GM18511 (cell line): ENCODE results near the gene KCNG4.

Source experiments
- ATAC-seq: cut with Tn5 transposase; IDR thresholded peaks from one replicate; pipeline ENCODE4 v1.9.1; 2021; ENCODE audit warnings: mild to moderate bottlenecking, moderate library complexity; ENCODE audit not compliant: unreplicated experiment

The KCNG4 gene, protein sequence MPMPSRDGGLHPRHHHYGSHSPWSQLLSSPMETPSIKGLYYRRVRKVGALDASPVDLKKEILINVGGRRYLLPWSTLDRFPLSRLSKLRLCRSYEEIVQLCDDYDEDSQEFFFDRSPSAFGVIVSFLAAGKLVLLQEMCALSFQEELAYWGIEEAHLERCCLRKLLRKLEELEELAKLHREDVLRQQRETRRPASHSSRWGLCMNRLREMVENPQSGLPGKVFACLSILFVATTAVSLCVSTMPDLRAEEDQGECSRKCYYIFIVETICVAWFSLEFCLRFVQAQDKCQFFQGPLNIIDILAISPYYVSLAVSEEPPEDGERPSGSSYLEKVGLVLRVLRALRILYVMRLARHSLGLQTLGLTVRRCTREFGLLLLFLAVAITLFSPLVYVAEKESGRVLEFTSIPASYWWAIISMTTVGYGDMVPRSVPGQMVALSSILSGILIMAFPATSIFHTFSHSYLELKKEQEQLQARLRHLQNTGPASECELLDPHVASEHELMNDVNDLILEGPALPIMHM

DNA sequence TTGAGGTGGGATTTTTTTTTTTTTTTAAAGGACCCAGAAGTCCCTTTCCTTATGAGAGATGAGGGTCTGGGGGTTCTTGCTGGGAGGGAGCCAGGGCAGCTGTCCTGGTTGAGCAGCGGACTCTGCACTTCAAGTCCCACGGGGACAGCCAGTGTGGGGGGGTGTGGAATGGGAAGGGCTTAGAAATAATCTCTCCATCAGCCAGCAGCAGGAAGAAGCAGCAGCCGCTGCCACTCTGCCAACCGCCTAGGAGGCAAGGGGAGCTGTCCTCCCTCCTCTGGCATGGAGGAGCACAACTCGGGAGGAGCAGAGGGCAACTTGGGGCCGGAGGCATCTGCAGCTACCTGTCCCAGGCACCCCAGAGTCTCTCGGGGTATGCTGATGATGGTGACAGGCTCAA lies at the start of gene KCNG4:
TSS of gene KCNG4 (minus strand) at position 104 of the 400 bp plus-strand sequence. CDS start 2,527 bp downstream, outside the sequence.
- ATAC-seq, result no peak

DNA sequence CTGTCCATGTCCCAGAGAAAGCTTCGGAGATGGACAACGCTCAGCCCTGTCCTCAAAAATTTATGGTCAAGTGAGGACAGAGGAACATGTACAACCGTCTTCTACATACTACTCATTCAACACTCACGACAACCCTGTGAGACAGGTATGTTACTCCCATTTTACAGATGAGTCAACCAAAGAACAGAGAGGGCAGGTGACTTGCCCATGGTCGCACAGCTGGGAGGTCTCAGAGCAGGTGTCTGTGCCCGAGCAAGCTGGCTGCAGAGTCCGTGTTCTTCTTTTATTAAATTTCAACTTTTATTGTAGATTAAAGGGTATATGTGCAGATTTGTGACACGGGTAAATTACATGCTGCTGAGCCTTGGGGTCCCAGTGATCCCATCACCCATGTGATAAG lies 49.1 kb upstream of the KCNG4 start:
- ATAC-seq, result no peak

DNA sequence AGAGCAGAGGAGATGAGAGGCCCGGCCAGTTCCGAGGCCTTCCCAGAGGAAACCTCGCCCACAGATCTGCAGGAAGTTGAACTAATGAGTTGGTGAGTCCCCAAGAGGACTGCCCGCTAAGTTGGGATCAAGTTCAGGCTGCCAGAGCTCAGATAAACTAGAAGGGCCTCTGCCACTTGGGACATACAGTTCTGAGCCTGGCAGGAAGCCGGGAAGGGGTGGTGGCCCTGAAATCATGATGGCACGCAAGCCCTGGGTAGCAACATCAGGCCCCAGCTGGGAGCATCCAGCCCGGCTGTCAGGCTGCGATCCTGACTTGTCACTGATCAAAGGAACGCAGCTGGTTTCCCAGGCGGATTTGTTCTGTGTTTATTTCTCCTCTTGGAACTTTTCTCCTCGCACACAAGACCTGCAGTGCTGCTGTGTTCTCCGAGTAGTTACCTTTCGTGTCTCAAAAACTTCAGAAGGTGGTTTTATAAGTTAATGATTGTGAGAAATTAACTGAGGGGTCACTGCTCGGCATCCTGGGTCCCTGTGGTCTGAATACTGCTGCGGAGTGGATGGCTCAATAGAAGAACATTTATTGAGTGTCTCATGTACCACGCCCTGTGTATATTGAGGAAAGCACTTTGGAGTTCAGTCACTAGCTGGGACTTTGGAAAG lies 46.9 kb upstream of the KCNG4 start:
- no peak for ATAC-seq

DNA sequence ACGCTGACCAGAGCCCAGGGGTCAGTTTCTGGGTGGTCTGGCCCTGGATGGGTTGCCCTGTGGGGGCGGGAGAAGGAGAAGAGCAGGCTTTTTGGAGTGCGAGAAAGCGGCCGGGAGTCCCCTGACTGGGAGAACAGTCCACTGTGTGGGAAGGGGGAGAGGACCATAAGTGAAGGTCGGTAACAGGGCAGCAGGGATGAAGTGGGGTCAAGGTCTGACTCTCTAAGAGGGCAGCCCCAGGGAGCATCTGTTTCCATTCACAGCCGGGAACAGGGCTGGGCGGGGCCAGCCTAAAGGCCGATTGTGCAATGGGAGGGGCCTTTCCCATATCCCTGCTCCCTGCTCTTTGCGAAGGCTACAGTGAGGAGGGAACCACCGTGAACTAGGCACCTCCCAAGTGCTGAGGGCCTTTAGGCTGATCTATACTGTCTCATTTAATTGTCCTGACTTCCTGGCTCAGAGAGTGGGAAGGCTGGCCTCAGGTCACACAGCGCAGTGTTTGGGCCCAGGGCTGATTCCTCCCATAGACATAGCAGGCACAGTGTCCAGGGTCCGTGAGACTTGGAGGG lies 44.4 kb upstream of the KCNG4 start:
- no peak for ATAC-seq

DNA sequence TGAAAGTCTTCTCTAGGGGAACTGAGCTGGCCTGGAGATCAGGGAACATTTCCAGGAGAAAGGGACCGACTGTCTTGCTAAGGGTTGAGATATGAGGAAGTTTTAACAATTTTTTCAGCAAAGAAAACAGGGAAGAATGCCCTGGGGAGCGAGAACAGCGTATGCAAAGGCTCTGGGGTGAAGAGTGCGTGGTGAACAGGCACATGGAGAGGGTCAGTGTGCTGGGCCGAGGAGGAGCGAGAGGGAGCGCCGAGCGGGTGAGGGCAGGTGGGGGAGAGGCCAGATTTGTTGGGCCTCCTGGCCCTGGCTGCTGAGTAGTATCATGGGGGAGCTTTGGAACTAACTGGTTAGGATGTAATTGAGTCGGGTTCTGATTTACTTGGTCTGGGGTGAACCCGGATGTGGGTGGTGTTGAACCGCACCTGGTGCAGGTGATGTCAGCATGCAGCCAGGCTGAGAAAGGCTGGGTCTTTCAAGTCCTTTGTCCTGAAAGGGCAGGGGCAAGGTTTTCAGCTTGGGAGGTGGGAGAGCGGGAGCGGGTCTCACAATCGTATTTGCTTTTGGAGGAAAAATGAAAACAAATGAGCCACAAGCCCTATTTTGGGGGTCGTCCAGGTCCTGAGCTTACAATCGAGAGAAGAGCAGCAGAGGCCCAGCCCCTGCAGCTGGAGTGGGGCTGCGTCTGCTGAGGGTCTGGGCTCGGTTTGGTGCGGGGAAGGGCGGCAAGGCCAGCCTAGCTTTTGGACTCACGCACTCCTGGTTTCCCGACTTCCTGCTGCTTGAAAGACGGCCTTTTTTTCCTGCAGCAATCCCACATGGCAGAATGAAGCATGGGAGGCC lies 43.7 kb upstream of the KCNG4 start:
- ATAC-seq, result no peak

DNA sequence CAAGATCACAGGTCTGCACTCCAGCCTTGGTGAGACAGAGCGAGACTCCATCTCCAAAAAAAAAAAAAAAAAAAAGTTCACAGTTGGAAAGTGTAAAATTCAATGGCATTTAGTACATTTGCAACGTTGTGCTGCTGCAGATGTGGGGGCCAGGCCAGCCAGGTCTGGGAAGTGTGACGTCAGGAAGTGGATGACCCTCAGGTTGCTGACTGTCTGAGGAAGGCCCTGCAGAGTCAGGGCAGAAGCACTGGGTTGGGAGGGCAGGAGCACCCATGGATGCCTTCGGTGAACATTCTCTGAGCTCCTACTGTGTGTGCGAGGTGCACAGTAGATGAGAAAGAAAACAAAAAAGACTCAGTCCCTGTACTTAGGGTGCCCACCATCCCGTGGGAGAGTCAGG lies 42.7 kb upstream of the KCNG4 start:
- no peak for ATAC-seq

DNA sequence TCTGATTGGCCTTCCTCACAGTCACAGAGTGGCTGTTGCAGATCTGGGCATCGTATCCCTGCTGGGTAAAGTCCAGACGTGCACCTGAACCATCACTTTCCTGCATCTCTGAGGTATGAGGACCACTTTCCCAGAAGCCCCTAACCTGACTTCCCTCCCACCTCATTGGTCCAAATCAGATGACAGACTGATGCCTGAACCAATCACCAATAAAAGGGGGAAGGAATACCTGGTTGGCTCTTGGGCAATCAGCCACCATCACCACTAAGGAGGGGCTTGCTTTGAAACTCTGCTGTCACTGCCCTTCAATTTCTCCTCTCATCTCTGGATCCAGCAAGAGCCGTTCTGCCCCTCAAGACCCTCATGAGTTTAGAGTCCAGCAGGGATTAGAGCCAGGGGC lies 41.3 kb upstream of the KCNG4 start:
- ATAC-seq, result no peak

DNA sequence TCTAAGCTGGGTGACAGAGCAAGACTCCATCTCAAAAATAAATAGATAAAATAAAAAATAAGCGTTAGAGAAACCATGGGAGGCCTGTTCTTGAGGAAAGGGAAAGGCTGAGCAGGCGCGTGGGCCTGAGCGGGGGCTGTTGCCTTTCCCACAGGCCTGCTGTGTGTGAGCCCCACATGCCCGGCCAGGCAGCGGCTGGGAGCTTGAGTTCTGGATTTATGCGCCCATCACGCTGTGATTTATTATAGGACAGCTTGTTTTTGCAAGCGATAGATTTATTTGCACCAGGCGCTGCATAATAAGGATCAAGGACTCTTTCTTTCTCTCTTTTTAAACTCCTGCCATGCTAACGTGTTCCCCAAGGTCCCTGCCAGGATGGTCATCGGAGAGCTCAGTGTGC lies 40.1 kb upstream of the KCNG4 start:
- no peak for ATAC-seq

DNA sequence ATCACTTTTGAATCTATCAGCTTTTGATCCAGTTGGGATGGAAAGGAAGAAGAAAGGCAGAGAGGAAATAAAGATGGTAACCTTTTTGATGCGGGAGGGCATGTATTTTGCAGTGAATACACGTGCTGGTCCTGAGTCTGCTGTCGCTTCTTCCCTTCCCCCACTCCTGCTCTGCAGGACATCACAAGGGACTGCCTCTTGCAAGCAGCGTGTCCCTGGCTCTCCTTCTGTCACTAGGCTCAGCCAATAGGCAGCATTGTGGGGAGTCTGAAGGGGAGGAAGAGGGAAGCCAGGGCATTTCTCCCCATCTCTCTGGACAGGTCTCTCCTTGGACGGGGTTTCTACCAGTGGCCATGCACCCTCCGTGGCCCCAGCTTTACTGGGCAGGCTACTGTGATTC lies 39.2 kb upstream of the KCNG4 start:
- no peak for ATAC-seq

DNA sequence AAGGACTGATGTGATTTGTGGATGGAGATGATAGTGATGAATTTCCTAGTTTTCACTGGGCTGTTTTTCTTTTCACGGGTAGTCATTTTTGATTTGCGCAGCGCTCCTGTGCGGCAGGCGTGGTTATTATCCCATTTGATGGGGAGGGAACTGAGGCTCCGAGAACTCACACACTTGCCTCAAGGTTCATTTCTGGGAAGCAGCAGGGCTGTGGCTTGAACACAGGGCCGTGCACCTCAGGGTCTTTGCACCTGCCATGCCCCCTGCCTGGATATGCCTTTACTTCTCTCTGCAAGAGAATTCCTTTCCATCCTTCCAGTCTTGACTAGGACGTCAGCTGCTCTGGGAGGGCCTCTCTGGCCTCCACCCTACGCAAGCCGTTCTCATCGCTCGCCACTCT lies 38.5 kb upstream of the KCNG4 start:
- ATAC-seq, result no peak

DNA sequence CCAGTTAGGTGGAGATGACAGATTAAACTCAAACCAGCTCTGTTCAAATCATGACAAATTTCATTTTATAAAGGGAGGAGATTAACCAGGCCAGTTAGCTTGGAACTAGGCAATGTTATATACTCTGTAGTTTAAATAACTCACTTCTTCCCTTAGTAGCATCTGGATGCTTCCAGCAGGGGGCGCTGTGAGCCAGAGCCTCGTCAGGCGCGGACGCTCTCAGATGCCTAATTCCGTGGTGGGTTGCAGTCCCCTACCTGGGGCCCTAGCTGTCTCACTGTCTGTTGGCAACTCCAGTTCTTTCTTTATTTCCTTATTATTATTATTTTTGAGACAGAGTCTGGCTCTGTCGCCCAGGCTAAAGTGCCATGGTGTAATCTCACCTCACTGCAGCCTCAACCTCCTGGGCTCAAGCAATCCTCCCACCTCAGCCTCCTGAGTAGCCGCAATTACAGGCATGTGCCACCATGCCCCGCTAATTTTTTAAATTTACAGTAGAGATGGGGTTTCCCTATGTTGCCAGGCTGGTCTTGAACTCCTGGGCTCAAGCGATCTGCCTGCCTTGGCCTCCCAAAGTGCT lies 37.5 kb upstream of the KCNG4 start:
- no peak for ATAC-seq

DNA sequence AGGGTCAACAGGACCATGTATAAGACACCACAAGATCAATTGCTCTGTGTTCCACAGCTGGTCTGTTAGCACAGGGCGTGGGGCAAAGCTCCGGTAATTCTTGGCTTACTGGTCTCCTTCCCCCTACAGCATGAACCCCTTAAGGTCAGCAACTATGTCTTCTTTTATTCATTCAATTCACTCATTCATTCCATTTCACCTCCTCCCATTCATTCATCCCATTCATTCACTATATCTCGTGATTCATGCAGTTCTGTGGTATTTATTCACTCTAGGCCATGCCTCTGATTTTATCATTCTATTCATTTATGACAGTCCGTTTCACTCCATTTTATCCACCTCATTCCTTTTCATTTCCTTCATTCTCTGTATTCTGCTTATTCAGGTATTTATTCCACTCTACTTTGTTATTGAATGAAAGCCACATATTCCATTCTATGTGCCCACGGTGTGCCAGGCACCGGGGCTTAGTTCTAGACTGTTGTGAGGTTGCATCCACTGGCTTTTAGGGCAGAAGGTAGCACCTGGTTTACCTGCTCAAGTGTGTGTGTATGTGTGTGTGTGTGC lies 35.9 kb upstream of the KCNG4 start:
- ATAC-seq, result no peak

DNA sequence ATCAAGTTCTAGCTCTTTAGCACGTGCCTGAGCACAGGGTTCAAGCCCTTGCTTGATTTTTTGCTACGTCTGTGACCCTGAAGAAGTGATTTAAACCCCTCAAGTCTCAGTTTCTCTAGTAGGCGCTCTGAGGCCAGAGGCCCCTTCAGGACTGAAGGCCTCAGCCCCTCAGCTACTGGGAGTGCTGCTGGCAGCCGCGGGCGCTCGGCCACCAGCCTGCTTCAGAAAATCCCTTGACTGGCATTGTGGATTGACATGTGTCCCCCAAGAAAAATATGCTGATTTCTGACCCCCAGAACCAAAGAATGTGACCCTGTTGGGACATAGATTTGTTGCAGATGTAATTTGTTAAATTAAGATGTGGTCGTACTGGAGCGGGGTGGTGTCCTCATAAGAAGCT lies 34.7 kb upstream of the KCNG4 start:
- no peak for ATAC-seq

DNA sequence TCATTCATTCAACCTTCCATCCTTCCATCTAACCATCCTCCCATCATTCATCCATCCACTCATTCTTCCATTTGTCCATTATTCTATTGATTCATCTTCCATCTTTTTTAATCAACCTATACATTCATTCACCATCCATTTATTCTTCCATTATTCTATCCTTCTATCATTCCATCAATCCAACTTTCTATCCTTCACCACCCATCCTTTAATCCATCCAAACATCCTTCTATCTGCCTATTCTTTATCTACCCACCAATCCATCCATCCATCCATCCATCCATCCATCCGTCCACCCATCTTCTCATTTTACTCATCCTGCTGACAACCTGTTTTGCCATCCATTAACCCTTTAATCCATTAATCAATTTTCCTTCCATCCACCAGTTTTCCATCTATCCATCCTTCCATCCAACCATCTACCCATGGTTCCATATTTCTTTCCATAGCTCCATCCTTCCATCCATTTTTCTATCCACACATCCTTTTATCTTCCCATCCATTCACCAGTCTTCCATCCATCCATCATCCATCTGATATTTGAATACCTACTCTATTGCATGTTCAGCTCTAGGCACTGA lies 33.0 kb upstream of the KCNG4 start:
- no peak for ATAC-seq

DNA sequence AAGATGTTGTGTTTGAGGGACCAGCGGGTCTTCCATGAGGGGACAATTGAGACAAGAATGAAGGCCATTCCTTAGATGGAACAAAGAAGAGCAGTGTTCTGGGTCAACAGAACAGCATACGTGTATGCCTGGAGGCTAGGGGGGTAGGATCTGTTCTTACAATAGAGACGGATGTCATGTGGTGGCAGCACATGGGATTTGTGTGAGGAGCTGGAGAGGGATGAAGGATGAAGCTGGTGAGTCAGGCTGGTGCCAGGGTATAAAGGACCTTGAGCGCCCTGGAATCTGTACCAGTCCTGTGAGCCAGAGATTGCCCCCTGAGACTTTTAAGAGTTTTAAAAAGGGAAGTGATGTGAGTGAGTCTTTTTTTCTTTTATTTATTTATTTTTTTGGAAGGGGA lies 32.1 kb upstream of the KCNG4 start:
- ATAC-seq, result no peak

DNA sequence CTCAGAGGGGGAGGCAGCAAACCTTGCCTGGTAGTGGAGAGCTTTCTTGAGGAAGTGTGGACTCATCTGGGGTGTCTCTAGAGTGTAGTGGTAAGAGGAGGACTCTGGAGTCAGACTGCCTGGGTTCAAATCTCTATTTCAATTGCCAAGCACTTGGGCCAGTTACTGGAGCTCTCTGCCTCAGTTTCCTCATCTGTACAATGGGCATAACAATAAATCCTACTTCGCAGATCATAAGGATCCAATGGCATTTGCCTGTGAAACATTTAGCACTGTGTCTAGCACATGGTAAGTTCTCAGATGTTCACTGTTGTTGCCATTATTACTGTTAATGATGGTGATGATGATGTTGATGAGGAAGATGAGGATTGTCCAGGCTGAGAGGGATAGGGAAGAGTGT lies 31.2 kb upstream of the KCNG4 start:
- no peak for ATAC-seq

DNA sequence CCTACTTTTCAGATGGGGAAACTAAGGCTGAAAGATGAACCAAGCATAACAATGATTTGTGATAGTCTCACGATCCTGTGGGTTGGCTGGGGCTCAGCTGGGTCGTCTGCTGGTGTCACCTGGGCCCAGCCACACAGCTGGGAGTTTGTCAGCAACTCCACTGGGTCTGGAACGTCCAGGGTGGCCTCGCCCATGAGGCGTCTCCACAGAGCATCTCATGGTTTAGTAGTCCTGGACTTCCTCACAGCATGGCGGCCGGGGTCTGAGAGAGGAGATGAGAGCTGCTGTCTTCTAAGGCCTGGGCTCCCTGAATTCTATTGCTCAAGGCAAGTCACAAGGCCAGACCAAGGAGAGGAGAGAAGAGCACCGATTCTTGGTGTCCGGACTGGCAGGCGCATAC lies 30.7 kb upstream of the KCNG4 start:
- ATAC-seq, result no peak

DNA sequence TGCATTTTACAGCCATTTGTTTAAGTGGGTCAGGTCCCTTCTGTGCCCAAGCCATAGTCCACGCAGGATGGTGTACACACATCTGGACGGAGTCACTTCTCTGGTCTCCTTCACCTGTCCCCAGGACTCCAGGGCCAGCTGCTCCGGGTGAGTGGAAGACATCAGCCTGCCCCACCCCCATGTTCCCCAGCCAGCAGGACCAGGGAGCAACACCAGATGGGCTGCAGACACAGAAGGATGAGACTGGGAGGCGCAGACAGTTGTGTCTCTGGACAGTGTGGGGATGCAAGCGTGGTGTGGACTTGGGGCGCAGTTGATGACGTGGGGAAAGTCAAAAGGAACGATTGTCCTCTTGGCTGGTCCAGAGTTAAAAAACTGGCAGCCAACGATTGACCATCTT lies 30.3 kb upstream of the KCNG4 start:
- ATAC-seq, result no peak

DNA sequence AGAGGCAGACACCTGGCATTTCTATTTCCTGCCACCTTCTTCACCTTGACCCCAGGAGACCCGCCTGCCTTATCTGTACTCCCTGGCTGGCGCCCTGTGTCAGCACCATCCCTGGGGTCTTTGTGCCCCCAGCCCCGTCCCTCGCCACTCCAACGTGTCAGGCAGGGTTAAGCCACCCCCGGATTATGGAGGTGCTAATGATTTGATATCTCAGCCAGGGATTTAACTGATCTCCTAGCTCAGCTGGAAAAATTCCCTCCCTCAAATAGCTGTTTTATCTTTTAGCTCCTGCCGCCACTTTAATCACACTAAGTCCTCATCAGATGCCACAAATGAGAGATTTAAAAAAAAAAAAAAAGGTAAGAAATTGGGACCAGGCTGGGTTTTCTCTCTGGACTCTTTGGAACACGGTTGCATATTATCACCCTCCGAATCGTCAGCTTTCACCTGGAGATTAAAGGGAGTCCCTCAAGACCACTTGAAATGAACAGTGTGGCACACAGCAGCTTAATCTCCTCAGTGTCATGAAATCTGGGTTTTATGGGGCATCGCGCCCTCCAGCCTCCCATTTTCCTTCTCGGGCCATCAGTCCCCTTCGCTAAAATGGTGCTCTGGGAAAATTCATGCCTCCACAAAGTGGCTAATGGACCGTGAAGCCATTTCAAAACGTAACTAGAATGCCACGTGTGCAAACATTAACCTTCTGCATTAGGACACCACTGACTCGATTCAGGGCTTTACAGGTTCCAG lies 28.7 kb upstream of the KCNG4 start:
- ATAC-seq, result no peak
